Breast epithelium (tissue), 4 donors: Measurements from ENCODE around the gene E2F3. TPM values are rescaled to one million over a fixed set of nuclear protein-coding genes. Genes with fewer than 3 reads are reported as not detected.

Experiments
- DNase-seq, 2 donors: peaks; one replicate each; pipeline ENCODE4 v3.0.0-alpha.2; 2019; ENCODE audit warnings: low spot score in 2 of 2
- H3K27ac ChIP-seq, 2 donors: fragments of 200-600 bp; sonication (generic) in 1 of 2; one replicate each; pipeline ENCODE4 v1.5.1; 2016 to 2019; ENCODE audit warnings: mild to moderate bottlenecking in 1 of 2
- H3K27me3 ChIP-seq, 2 donors: fragments of 200-600 bp; sonication (generic) in 1 of 2; one replicate each; pipeline versions ENCODE4 v1.5.1 to v1.6.0; 2017 to 2019; ENCODE audit warnings: control low read depth in 1 of 2, mild to moderate bottlenecking in 1 of 2
- H3K36me3 ChIP-seq: fragments of 200-600 bp; one replicate; pipeline ENCODE4 v1.5.1; 2019
- H3K4me1 ChIP-seq, 2 donors: fragments of 200-600 bp; sonication (generic); one replicate each; pipeline ENCODE4 v1.5.1; 2016 to 2019; ENCODE audit warnings: control low read depth in 1 of 2
- H3K4me3 ChIP-seq, 3 donors: fragments of 200-600 bp; sonication (generic); 1 replicate in 2 of 3; 2 replicates in 1 of 3; pipeline ENCODE4 v1.5.1; 2016 to 2019; ENCODE audit warnings: mild to moderate bottlenecking in 3 of 3, moderate library complexity in 2 of 3
- H3K9me3 ChIP-seq, 2 donors: fragments of 200-600 bp; sonication (generic) in 1 of 2; one replicate each; pipeline ENCODE4 v1.5.1; 2016 to 2019; ENCODE audit warnings: control low read depth in 1 of 2
- CTCF ChIP-seq, 3 donors: fragments of 450-650 bp; IDR thresholded peaks; one replicate each; pipeline ENCODE4 v1.5.1; 2016 to 2017; ENCODE audit warnings: antibody characterized with exemption in 3 of 3, mild to moderate bottlenecking in 3 of 3, moderate library complexity in 3 of 3
- POLR2A ChIP-seq: fragments of 450-650 bp; IDR thresholded peaks from one replicate; pipeline ENCODE4 v1.6.1; 2016; ENCODE audit warnings: antibody characterized with exemption, mild to moderate bottlenecking, moderate library complexity
- POLR2AphosphoS5 ChIP-seq, 3 donors: sonication (generic); formaldehyde crosslinking; IDR thresholded peaks; one replicate each; pipeline ENCODE4 v1.6.1; 2017; ENCODE audit warnings: antibody characterized with exemption in 3 of 3
- intact Hi-C: fragments of 100-400 bp; cut with DNase I; formaldehyde crosslinking; loops from one replicate; pipeline ENCODE4 v1.15.1; 2023; ENCODE audit warnings: low total_unique reads
- total RNA-seq, 3 donors: library from RNA; depleted of rRNA; stranded (reverse); fragments of >200 nt; gene quantifications; one replicate each; pipeline ENCODE4 v1.1.0, GENCODE V29; 2016

Gene E2F3
- total RNA-seq, 3 donors from 2014 or later, result 4.9 to 8.5 (median 7.5) TPM

GRCh38 chr6:20416567-20417345, 15.1 kb downstream of the E2F3 start:
- H3K27ac ChIP-seq, result no peak overlapping the region
- H3K36me3 ChIP-seq, result no peaks in the 10 kb centered on the region
- H3K9me3 ChIP-seq, result no peaks in the 10 kb centered on the region
- intact Hi-C loops, result no loop called here
- H3K4me1 ChIP-seq, result no peaks in the 10 kb centered on the region
- TF ChIP-seq POLR2AphosphoS5 (IDR thresholded peaks at IDR 0.05), result no peak
- TF ChIP-seq CTCF (IDR thresholded peaks at IDR 0.05), result no peak
- no peak for TF ChIP-seq POLR2A
- no peaks in the 10 kb centered on the region for H3K27me3 ChIP-seq
- no peak overlapping the region for H3K4me3 ChIP-seq
- no peak for DNase-seq

- intact Hi-C loops, result no loop called here
- Histone ChIP-seq H3K9me3 (no peaks in the 10 kb centered on the region), H3K4me3 (no peak overlapping the region), H3K27ac (no peak overlapping the region), H3K36me3 (no peaks in the 10 kb centered on the region), H3K4me1 (no peaks in the 10 kb centered on the region), H3K27me3 (no peaks in the 10 kb centered on the region)
- DNase-seq, result no peak
- TF ChIP-seq CTCF (IDR thresholded peaks at IDR 0.05) (no peak), POLR2A (no peak), POLR2AphosphoS5 (IDR thresholded peaks at IDR 0.05) (no peak)
These were observed 16.1 kb downstream of the E2F3 start for GRCh38 chr6:20417819-20418218.

- intact Hi-C loops, result no loop called here
- no peak for TF ChIP-seq POLR2A
- no peak for TF ChIP-seq CTCF (IDR thresholded peaks at IDR 0.05)
- no peak for TF ChIP-seq POLR2AphosphoS5 (IDR thresholded peaks at IDR 0.05)
- Histone ChIP-seq H3K36me3 (no peaks in the 10 kb centered on the region), H3K27ac (no peak overlapping the region), H3K4me1 (no peaks in the 10 kb centered on the region), H3K27me3 (no peaks in the 10 kb centered on the region), H3K4me3 (no peak overlapping the region), H3K9me3 (no peaks in the 10 kb centered on the region)
- no peak for DNase-seq
These were observed 24.8 kb downstream of the E2F3 start for GRCh38 chr6:20426177-20427082.

GRCh38 chr6:20427856-20428255, 26.2 kb downstream of the E2F3 start:
- no peak for DNase-seq
- Histone ChIP-seq H3K27ac (no peak overlapping the region), H3K9me3 (no peaks in the 10 kb centered on the region), H3K4me1 (no peaks in the 10 kb centered on the region), H3K4me3 (no peak overlapping the region), H3K36me3 (no peaks in the 10 kb centered on the region), H3K27me3 (no peaks in the 10 kb centered on the region)
- TF ChIP-seq POLR2A (no peak), POLR2AphosphoS5 (IDR thresholded peaks at IDR 0.05) (no peak), CTCF (IDR thresholded peaks at IDR 0.05) (no peak)
- intact Hi-C loops, result no loop called here

GRCh38 chr6:20432692-20433091, 31.0 kb downstream of the E2F3 start:
- Histone ChIP-seq H3K36me3 (no peaks in the 10 kb centered on the region), H3K9me3 (no peaks in the 10 kb centered on the region), H3K4me1 (no peaks in the 10 kb centered on the region), H3K27ac (no peak overlapping the region), H3K27me3 (no peaks in the 10 kb centered on the region), H3K4me3 (no peak overlapping the region)
- TF ChIP-seq POLR2A (no peak), CTCF (IDR thresholded peaks at IDR 0.05) (no peak), POLR2AphosphoS5 (IDR thresholded peaks at IDR 0.05) (no peak)
- intact Hi-C loops, result no loop called here
- DNase-seq, result no peak
